ENCODE results near the gene APBA3. TPM values are rescaled to one million over a fixed set of nuclear protein-coding genes. Genes with fewer than 3 reads are reported as not detected.

APBA3 gene
- total RNA-seq, 1 experiment from 2014 or later, result 14.7 TPM

Small RNA genes within 50 kb of the gene (small RNA-seq; reads per million reads assigned to genes)
- not detected for gene AC005777.1

Other genes starting within 250 kb of the APBA3 start
- gene TEKTIP1, start 222.5 kb downstream of the APBA3 start, total RNA-seq (2014; rRNA removed; shearing (Covaris generic); ENCODE audit: low replicate concordance), result 0.29 TPM in 1 of 2 replicates, not detected in the other
- 34.5 and 102 TPM in 2 replicates for gene MFSD12, start 204.1 kb downstream of the APBA3 start, total RNA-seq (2014; rRNA removed; shearing (Covaris generic); ENCODE audit: low replicate concordance)
- gene HMG20B, start 188.7 kb downstream of the APBA3 start, total RNA-seq (2014; rRNA removed; shearing (Covaris generic); ENCODE audit: low replicate concordance), result 53.7 and 127 TPM in 2 replicates
- gene GIPC3, start 176.2 kb downstream of the APBA3 start, total RNA-seq (2014; rRNA removed; shearing (Covaris generic); ENCODE audit: low replicate concordance), result not detected in 2 replicates
- 0.15 and 0.22 TPM in 2 replicates for gene TBXA2R, start 154.8 kb downstream of the APBA3 start, total RNA-seq (2014; rRNA removed; shearing (Covaris generic); ENCODE audit: low replicate concordance)
- gene CACTIN, start 134.9 kb downstream of the APBA3 start, total RNA-seq (2014; rRNA removed; shearing (Covaris generic); ENCODE audit: low replicate concordance), result 9.5 and 24.8 TPM in 2 replicates
- gene PIP5K1C, start 61.2 kb downstream of the APBA3 start, total RNA-seq (2014; rRNA removed; shearing (Covaris generic); ENCODE audit: low replicate concordance), result 4.2 and 4.4 TPM in 2 replicates
- gene TJP3, start 53.3 kb downstream of the APBA3 start, total RNA-seq (2014; rRNA removed; shearing (Covaris generic); ENCODE audit: low replicate concordance), result not detected in 2 replicates
- 44.2 and 76.7 TPM in 2 replicates for gene MRPL54, start 990 bp upstream of the APBA3 start, total RNA-seq (2014; rRNA removed; shearing (Covaris generic); ENCODE audit: low replicate concordance)
- gene RAX2, start 10.5 kb upstream of the APBA3 start, total RNA-seq (2014; rRNA removed; shearing (Covaris generic); ENCODE audit: low replicate concordance), result not detected in 2 replicates
- not detected in 2 replicates for gene MATK, start 24.7 kb upstream of the APBA3 start, total RNA-seq (2014; rRNA removed; shearing (Covaris generic); ENCODE audit: low replicate concordance)
- gene ZFR2, start 107.3 kb upstream of the APBA3 start, total RNA-seq (2014; rRNA removed; shearing (Covaris generic); ENCODE audit: low replicate concordance), result not detected in 2 replicates
- gene ATCAY, start 119.0 kb upstream of the APBA3 start, total RNA-seq (2014; rRNA removed; shearing (Covaris generic); ENCODE audit: low replicate concordance), result not detected in 2 replicates
- not detected in 2 replicates for gene NMRK2, start 171.4 kb upstream of the APBA3 start, total RNA-seq (2014; rRNA removed; shearing (Covaris generic); ENCODE audit: low replicate concordance)
- 17.2 and 52.5 TPM in 2 replicates for gene DAPK3, start 209.4 kb upstream of the APBA3 start, total RNA-seq (2014; rRNA removed; shearing (Covaris generic); ENCODE audit: low replicate concordance)
- gene EEF2, start 223.8 kb upstream of the APBA3 start, total RNA-seq (2014; rRNA removed; shearing (Covaris generic); ENCODE audit: low replicate concordance), result 1,644 and 3,073 TPM in 2 replicates
- 17.3 and 55.1 TPM in 2 replicates for gene PIAS4, start 246.0 kb upstream of the APBA3 start, total RNA-seq (2014; rRNA removed; shearing (Covaris generic); ENCODE audit: low replicate concordance)

All from Karpas-422 (cell line).